Measurements from ENCODE around the gene STXBP5. TPM values are rescaled to one million over a fixed set of nuclear protein-coding genes. Genes with fewer than 3 reads are reported as not detected.

Gene STXBP5
- total RNA-seq, 4 donors from 2014 or later = 23.7 to 39.1 (median 25.8) TPM

DNA sequence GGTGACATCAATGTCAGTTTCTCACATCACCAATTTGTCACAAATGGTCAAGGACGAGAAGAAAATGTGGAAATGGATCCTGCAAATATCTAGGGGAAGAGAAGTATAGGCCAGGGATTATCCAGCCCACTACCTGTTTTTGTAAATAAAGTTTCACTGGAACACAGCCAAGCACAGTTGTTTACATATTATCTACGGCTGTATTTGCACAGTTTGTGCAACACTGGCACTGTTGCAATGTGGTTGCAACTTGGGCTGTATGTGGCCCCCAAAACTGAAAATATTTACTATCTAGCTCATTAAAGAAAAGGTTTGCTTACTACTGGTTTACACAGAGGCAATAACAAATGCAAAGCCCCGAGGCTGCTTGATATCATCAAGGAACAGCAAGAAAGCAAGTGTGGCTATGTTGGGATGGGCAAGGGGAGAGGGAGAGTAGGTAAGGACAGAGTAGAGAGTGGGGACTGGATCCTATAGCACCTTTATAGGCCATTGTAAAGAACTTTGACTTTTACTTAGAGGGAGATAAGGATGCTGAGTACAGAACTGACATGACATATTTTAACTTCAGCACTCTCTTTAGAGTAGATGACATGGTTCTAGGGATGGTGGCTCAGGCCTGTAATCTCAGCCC, 11.8 kb upstream of the STXBP5 start:
- no peak for DNase-seq (ENCODE audit: low spot score in 2 of 2)
- Histone ChIP-seq H3K27ac (no peak overlapping the region), H3K4me1 (no peaks in the 10 kb centered on the region), H3K9me3 (no peaks in the 10 kb centered on the region), H3K27me3 (no peaks in the 10 kb centered on the region), H3K36me3 (no peaks in the 10 kb centered on the region), H3K4me3 (no peak overlapping the region)
- TF ChIP-seq, protein P1, sequence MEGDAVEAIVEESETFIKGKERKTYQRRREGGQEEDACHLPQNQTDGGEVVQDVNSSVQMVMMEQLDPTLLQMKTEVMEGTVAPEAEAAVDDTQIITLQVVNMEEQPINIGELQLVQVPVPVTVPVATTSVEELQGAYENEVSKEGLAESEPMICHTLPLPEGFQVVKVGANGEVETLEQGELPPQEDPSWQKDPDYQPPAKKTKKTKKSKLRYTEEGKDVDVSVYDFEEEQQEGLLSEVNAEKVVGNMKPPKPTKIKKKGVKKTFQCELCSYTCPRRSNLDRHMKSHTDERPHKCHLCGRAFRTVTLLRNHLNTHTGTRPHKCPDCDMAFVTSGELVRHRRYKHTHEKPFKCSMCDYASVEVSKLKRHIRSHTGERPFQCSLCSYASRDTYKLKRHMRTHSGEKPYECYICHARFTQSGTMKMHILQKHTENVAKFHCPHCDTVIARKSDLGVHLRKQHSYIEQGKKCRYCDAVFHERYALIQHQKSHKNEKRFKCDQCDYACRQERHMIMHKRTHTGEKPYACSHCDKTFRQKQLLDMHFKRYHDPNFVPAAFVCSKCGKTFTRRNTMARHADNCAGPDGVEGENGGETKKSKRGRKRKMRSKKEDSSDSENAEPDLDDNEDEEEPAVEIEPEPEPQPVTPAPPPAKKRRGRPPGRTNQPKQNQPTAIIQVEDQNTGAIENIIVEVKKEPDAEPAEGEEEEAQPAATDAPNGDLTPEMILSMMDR (IDR thresholded peaks at IDR 0.05) = no peak
- no peak for TF ChIP-seq POLR2A (IDR thresholded peaks at IDR 0.05)
- TF ChIP-seq EP300 (IDR thresholded peaks at IDR 0.05) = no peak
- WGBS, 2 donors = 76 to 86% methylated on average over 3 of the region's 3 CpGs

DNA sequence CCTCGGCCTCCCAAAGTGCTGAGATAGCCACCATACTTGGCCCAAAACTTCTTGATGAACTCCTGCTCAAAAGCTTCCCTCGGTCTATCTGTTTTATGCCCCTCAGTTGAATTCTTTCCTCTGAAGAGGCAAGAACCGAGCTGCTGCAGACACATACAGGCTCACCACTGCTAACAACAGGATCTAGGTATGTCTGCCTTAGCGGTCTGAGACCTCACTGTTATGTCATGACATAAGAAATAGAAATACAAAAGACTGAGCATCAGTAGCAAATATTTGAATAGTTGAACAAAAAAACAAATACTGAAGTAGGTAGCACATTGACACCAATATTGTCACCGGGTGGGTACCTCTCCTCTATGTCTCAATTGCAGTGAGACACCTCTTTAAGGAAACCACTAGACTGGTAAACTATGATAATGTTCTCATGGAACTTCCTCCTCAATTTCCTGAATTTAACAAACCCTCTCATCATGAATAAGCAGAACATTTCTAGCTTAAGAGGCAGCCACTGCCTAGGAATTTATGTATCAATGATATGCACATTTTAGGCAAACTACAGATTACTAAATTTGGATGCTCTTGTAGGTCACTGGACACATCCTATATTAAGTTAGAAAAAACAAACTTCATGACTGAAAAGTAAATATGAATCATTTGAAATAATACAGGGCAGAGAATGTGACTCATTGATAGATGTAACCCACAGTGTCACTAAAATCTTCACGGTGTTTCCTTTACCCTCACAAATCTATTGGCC, 9.4 kb upstream of the STXBP5 start:
- H3K27me3 ChIP-seq = no peaks in the 10 kb centered on the region
- DNase-seq (ENCODE audit: low spot score in 2 of 2) = no peak
- H3K36me3 ChIP-seq = no peaks in the 10 kb centered on the region
- H3K27ac ChIP-seq = no peak overlapping the region
- H3K4me1 ChIP-seq = no peaks in the 10 kb centered on the region
- WGBS, 2 donors = 88 to 90% methylated on average over 6 of the region's 6 CpGs
- no peak overlapping the region for H3K4me3 ChIP-seq
- no peaks in the 10 kb centered on the region for H3K9me3 ChIP-seq
- TF ChIP-seq, protein P1 (IDR thresholded peaks at IDR 0.05) = no peak
- TF ChIP-seq EP300 (IDR thresholded peaks at IDR 0.05) (no peak), POLR2A (IDR thresholded peaks at IDR 0.05) (no peak)

DNA sequence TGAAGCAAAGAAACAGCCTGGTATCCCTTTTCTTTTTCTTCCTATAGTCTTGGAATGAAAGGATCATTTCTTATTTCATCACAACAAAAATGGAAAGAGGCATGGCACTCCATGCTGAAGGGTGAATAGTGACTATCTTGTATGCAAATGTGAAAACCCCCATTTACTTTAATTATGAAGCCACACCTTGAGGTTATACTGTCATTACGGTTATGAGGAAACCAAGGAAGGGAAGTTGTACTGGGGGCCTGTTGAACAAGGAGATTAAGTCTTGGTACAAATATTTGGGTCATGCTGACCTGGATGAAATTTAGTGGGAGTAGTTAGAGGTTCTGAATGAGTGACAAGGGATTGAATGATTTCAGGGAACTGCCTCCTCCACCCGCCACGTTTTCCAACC, 8.7 kb upstream of the STXBP5 start:
- 96 to 97% methylated on average over 3 of the region's 3 CpGs for WGBS, 2 donors
- TF ChIP-seq, protein P1 (IDR thresholded peaks at IDR 0.05) = no peak
- Histone ChIP-seq H3K4me1 (no peaks in the 10 kb centered on the region), H3K4me3 (no peak overlapping the region), H3K9me3 (no peaks in the 10 kb centered on the region), H3K36me3 (no peaks in the 10 kb centered on the region), H3K27me3 (no peaks in the 10 kb centered on the region), H3K27ac (no peak overlapping the region)
- no peak for DNase-seq (ENCODE audit: low spot score in 2 of 2)

DNA sequence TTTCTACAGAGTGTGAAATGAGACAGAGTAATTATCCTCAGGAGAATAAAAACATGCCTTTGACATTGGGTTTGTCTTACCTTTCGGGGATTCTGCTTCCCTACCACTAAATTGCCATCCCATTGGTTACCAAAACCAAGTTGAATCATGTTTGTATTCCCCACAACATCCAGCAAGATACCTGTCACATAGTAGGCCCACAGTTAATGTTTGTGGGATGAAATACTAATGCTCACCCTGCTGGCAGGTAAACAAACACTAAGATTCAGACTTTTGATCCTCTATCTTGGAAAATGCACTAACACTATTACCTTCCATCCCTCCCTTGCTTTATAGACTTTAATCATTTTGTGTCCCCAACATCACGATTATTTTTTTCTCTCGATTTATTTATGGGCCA, 8.2 kb upstream of the STXBP5 start:
- no peak overlapping the region for H3K27ac ChIP-seq
- TF ChIP-seq POLR2A (IDR thresholded peaks at IDR 0.05) = no peak
- WGBS, 2 donors = 90 to 96% methylated on average over 3 of the region's 3 CpGs
- H3K4me3 ChIP-seq = no peak overlapping the region
- no peaks in the 10 kb centered on the region for H3K36me3 ChIP-seq
- no peaks in the 10 kb centered on the region for H3K9me3 ChIP-seq
- no peaks in the 10 kb centered on the region for H3K27me3 ChIP-seq
- H3K4me1 ChIP-seq = no peaks in the 10 kb centered on the region
- no peak for DNase-seq (ENCODE audit: low spot score in 2 of 2)

DNA sequence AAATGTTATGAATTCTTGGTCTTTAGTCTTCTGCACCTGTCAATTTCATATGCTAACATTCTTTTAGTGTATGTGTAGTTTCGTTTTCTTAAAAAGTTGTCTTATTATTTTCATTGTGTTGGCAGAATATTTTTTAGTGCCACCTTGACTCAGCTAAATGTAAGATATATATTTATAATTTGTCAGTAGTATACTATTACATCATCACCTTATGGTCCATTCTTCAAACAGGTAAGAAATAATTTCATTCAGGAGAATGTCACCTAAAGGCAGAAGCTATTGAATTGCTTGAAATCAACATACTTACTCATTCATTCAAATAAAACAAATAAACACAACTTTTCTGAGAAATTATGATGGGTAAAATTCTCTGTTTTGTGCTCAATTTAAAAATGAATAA, 3.5 kb upstream of the STXBP5 start:
- WGBS, 2 donors = 89 to 93% methylated on average over 1 of the region's 1 CpG
- H3K36me3 ChIP-seq = no peaks in the 10 kb centered on the region
- no peaks in the 10 kb centered on the region for H3K27me3 ChIP-seq
- H3K4me3 ChIP-seq = no peak overlapping the region
- no peaks in the 10 kb centered on the region for H3K9me3 ChIP-seq
- TF ChIP-seq, protein P1 (IDR thresholded peaks at IDR 0.05) = no peak
- TF ChIP-seq EP300 (IDR thresholded peaks at IDR 0.05) = no peak
- no peak for TF ChIP-seq POLR2A (IDR thresholded peaks at IDR 0.05)
- no peak for DNase-seq (ENCODE audit: low spot score in 2 of 2)
- no peak overlapping the region for H3K27ac ChIP-seq
- H3K4me1 ChIP-seq = peaks cover 0 to 12% (median 0%) of the 10 kb centered on the region in 4 donors
